HepG2 (cell line): ENCODE results near the gene SLC25A48. TPM values are rescaled to one million over a fixed set of nuclear protein-coding genes. Genes with fewer than 3 reads are reported as not detected.

Experiments used
- AKAP8 ChIP-seq: sonication (generic); formaldehyde crosslinking; IDR thresholded peaks from 2 replicates; pipeline ENCODE4 v1.5.1; 2020; ENCODE audit warnings: mild to moderate bottlenecking, missing genetic modification reagents
- CREBL2 ChIP-seq: sonication (generic); formaldehyde crosslinking; IDR thresholded peaks from 2 replicates; pipeline ENCODE4 v1.8.1; 2023; ENCODE audit warnings: missing genetic modification reagents, mild to moderate bottlenecking, borderline replicate concordance
- EHMT2 ChIP-seq: fragments of 200-600 bp; sonication (generic); IDR thresholded peaks from 2 replicates; pipeline ENCODE4 v1.7.0; 2017; ENCODE audit warnings: antibody characterized with exemption, low read depth, low read length, borderline replicate concordance
- ELF1 ChIP-seq: sonication (generic); formaldehyde crosslinking; IDR thresholded peaks from 2 replicates; pipeline ENCODE4 v1.4.0; 2020; ENCODE audit warnings: missing genetic modification reagents
- FOXA1 ChIP-seq, 2 experiments: fragments of 450-650 bp in 1 of 2; sonication (generic) in 1 of 2; formaldehyde crosslinking in 1 of 2; IDR thresholded peaks; 2 replicates each; pipeline versions ENCODE4 v1.4.0 to v1.6.1; 2016 to 2020; ENCODE audit warnings: missing genetic modification reagents in 1 of 2
- HNF4A ChIP-seq: sonication (generic); formaldehyde crosslinking; IDR thresholded peaks from 2 replicates; pipeline ENCODE4 v1.4.0; 2020; ENCODE audit warnings: missing genetic modification reagents
- HNRNPL ChIP-seq: fragments of 200-400 bp; formaldehyde crosslinking; IDR thresholded peaks from 2 replicates; pipeline ENCODE4 v1.6.1; 2017; ENCODE audit warnings: mild to moderate bottlenecking, low read depth, low read length
- MIER3 ChIP-seq: IDR thresholded peaks from 2 replicates; pipeline ENCODE4 v1.6.1; 2016; ENCODE audit warnings: missing compliant biosample characterization, borderline replicate concordance
- NFE2L2 ChIP-seq: fragments of 150-350 bp; IDR thresholded peaks from 2 replicates; pipeline ENCODE4 v1.6.1; 2014; ENCODE audit warnings: low read length
- NFYB ChIP-seq: sonication (generic); formaldehyde crosslinking; IDR thresholded peaks from 2 replicates; pipeline ENCODE4 v1.4.0; 2020; ENCODE audit warnings: missing genetic modification reagents
- RARG ChIP-seq: sonication (generic); formaldehyde crosslinking; IDR thresholded peaks from 2 replicates; pipeline ENCODE4 v1.4.0; 2020; ENCODE audit warnings: low read depth, mild to moderate bottlenecking, missing genetic modification reagents
- SIX4 ChIP-seq: sonication (generic); formaldehyde crosslinking; IDR thresholded peaks from 2 replicates; pipeline ENCODE4 v1.4.0; 2020; ENCODE audit warnings: missing genetic modification reagents
- SOX13 ChIP-seq, 3 experiments: fragments of 450-650 bp in 1 of 3; sonication (generic) in 1 of 3; formaldehyde crosslinking in 1 of 3; IDR thresholded peaks in 2 of 3; conservative IDR thresholded peaks in 1 of 3; 2 replicates each; pipeline versions ENCODE4 v1.5.0 to v1.6.1; 2016 to 2020; ENCODE audit warnings: antibody characterized with exemption in 1 of 3, mild to moderate bottlenecking in 1 of 3, missing compliant biosample characterization in 1 of 3, missing genetic modification reagents in 1 of 3, moderate library complexity in 1 of 3
- TAF1 ChIP-seq: sonication (generic); formaldehyde crosslinking; IDR thresholded peaks from 2 replicates; pipeline ENCODE4 v1.4.0; 2020; ENCODE audit warnings: missing genetic modification reagents
- ZNF232 ChIP-seq: sonication (generic); formaldehyde crosslinking; IDR thresholded peaks from 2 replicates; pipeline ENCODE4 v1.4.0; 2020; ENCODE audit warnings: missing genetic modification reagents, borderline replicate concordance
- ZNF274 ChIP-seq: sonication (generic); formaldehyde crosslinking; IDR thresholded peaks from 2 replicates; pipeline ENCODE4 v1.5.1; 2020; ENCODE audit warnings: mild to moderate bottlenecking, missing genetic modification reagents
- ZNF547 ChIP-seq: sonication (generic); formaldehyde crosslinking; IDR thresholded peaks from 2 replicates; pipeline ENCODE4 v1.5.1; 2020; ENCODE audit warnings: mild to moderate bottlenecking, missing genetic modification reagents
- ZSCAN31 ChIP-seq: sonication (generic); formaldehyde crosslinking; IDR thresholded peaks from 2 replicates; pipeline ENCODE4 v1.5.0; 2020; ENCODE audit warnings: low read depth, mild to moderate bottlenecking, missing genetic modification reagents
- polyA plus RNA-seq, 8 experiments: library from polyadenylated mRNA; depleted of rRNA in 3 of 8; stranded (reverse) in 7 of 8; unstranded in 1 of 8; fragments of >200 nt; fragmentation: Illumina TruSeq in 4 of 8; extraction: Trizol in 4 of 8; gene quantifications; 2 replicates each; pipeline versions ENCODE4 v1.2.1 to v1.2.3, GENCODE V29; 2011 to 2016; ENCODE audit warnings: low read depth in 4 of 8, missing spikeins in 1 of 8, mixed read lengths in 1 of 8; ENCODE audit not compliant: insufficient read depth in 1 of 8
- total RNA-seq, 5 experiments: library from RNA; depleted of rRNA; stranded (reverse); fragments of >200 nt; fragmentation: Illumina TruSeq; extraction: Trizol; gene quantifications; 2 replicates each; pipeline ENCODE4 v1.2.3, GENCODE V29; 2016; ENCODE audit warnings: low read depth in 1 of 5
- TF ChIP-seq, protein P1 (sequence below): sonication (generic); formaldehyde crosslinking; IDR thresholded peaks from 2 replicates; pipeline ENCODE4 v1.5.1; 2020; ENCODE audit warnings: mild to moderate bottlenecking, missing genetic modification reagents, borderline replicate concordance
- TF ChIP-seq, protein P2 (sequence below): IDR thresholded peaks from 2 replicates; pipeline ENCODE4 v1.6.1; 2016; ENCODE audit warnings: low read depth, missing genetic modification reagents, missing compliant biosample characterization

Gene SLC25A48
- total and polyA plus RNA-seq, 2 of the 13 experiments (the other 11 are each of a cell fraction or from before 2014, with no cell fraction given) = 0.17 to 4.5 TPM

DNA sequence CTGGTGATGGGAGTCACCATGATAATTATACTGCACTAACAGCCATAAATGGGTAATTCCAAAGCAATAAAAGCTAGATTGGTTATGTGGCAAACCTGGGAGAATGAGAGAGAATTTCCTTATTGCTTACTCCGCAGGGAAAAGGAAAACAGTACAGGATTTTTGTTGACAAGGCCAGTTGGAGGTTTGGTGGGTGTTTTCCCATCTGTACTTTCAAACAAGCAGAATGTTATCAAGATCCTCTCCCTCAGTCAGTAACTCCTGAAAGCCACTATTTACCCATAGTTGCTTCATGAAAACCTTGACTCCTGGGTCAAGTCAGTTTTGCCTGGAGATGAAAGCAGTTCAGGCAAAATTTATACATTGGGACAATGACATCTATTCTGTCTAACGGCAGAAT, 34.8 kb downstream of the SLC25A48 start (continued):
- TF ChIP-seq CREBL2 (CRISPR knock-in tag) (no peak), NFYB (no peak), ZSCAN31 (CRISPR knock-in tag) (no peak), ZNF232 (no peak), MIER3 (no peak), ELF1 (CRISPR knock-in tag) (no peak), ZNF274 (CRISPR knock-in tag) (no peak), HNF4A (CRISPR knock-in tag) (peak; percentile 65), HNRNPL (no peak), SIX4 (CRISPR knock-in tag) (no peak), FOXA1 (IDR thresholded peaks at IDR 0.05) (no peak), FOXA1 (CRISPR knock-in tag; IDR thresholded peaks at IDR 0.05) (peak; percentile 73), SOX13 (IDR thresholded peaks at IDR 0.05) (no peak; the same call in 1 of the 2 replicates), SOX13 (CRISPR knock-in tag; conservative IDR thresholded peaks at IDR 0.05 in 1 of 2, IDR thresholded peaks at IDR 0.05 in 1 of 2) (peak in 1 of 2 experiments; percentile 72; a peak in 2 of 4 replicates), AKAP8 (CRISPR knock-in tag) (no peak), RARG (CRISPR knock-in tag) (no peak), EHMT2 (no peak), NFE2L2 (no peak), ZNF547 (CRISPR knock-in tag) (no peak), TAF1 (no peak)
- TF ChIP-seq, protein P1, sequence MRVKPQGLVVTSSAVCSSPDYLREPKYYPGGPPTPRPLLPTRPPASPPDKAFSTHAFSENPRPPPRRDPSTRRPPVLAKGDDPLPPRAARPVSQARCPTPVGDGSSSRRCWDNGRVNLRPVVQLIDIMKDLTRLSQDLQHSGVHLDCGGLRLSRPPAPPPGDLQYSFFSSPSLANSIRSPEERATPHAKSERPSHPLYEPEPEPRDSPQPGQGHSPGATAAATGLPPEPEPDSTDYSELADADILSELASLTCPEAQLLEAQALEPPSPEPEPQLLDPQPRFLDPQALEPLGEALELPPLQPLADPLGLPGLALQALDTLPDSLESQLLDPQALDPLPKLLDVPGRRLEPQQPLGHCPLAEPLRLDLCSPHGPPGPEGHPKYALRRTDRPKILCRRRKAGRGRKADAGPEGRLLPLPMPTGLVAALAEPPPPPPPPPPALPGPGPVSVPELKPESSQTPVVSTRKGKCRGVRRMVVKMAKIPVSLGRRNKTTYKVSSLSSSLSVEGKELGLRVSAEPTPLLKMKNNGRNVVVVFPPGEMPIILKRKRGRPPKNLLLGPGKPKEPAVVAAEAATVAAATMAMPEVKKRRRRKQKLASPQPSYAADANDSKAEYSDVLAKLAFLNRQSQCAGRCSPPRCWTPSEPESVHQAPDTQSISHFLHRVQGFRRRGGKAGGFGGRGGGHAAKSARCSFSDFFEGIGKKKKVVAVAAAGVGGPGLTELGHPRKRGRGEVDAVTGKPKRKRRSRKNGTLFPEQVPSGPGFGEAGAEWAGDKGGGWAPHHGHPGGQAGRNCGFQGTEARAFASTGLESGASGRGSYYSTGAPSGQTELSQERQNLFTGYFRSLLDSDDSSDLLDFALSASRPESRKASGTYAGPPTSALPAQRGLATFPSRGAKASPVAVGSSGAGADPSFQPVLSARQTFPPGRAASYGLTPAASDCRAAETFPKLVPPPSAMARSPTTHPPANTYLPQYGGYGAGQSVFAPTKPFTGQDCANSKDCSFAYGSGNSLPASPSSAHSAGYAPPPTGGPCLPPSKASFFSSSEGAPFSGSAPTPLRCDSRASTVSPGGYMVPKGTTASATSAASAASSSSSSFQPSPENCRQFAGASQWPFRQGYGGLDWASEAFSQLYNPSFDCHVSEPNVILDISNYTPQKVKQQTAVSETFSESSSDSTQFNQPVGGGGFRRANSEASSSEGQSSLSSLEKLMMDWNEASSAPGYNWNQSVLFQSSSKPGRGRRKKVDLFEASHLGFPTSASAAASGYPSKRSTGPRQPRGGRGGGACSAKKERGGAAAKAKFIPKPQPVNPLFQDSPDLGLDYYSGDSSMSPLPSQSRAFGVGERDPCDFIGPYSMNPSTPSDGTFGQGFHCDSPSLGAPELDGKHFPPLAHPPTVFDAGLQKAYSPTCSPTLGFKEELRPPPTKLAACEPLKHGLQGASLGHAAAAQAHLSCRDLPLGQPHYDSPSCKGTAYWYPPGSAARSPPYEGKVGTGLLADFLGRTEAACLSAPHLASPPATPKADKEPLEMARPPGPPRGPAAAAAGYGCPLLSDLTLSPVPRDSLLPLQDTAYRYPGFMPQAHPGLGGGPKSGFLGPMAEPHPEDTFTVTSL (CRISPR knock-in tag) = no peak
- TF ChIP-seq, protein P2, sequence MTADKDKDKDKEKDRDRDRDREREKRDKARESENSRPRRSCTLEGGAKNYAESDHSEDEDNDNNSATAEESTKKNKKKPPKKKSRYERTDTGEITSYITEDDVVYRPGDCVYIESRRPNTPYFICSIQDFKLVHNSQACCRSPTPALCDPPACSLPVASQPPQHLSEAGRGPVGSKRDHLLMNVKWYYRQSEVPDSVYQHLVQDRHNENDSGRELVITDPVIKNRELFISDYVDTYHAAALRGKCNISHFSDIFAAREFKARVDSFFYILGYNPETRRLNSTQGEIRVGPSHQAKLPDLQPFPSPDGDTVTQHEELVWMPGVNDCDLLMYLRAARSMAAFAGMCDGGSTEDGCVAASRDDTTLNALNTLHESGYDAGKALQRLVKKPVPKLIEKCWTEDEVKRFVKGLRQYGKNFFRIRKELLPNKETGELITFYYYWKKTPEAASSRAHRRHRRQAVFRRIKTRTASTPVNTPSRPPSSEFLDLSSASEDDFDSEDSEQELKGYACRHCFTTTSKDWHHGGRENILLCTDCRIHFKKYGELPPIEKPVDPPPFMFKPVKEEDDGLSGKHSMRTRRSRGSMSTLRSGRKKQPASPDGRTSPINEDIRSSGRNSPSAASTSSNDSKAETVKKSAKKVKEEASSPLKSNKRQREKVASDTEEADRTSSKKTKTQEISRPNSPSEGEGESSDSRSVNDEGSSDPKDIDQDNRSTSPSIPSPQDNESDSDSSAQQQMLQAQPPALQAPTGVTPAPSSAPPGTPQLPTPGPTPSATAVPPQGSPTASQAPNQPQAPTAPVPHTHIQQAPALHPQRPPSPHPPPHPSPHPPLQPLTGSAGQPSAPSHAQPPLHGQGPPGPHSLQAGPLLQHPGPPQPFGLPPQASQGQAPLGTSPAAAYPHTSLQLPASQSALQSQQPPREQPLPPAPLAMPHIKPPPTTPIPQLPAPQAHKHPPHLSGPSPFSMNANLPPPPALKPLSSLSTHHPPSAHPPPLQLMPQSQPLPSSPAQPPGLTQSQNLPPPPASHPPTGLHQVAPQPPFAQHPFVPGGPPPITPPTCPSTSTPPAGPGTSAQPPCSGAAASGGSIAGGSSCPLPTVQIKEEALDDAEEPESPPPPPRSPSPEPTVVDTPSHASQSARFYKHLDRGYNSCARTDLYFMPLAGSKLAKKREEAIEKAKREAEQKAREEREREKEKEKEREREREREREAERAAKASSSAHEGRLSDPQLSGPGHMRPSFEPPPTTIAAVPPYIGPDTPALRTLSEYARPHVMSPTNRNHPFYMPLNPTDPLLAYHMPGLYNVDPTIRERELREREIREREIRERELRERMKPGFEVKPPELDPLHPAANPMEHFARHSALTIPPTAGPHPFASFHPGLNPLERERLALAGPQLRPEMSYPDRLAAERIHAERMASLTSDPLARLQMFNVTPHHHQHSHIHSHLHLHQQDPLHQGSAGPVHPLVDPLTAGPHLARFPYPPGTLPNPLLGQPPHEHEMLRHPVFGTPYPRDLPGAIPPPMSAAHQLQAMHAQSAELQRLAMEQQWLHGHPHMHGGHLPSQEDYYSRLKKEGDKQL (CRISPR knock-in tag) = no peak
